GM21737 (cell line): ENCODE results near the gene ZNF417.
"Not testable (repeated sequence)": the region's sequence is repeated elsewhere in the genome, so short reads cannot be mapped to it uniquely, and the experiment has no call there.

Experiments used
- ATAC-seq: cut with Tn5 transposase; IDR thresholded peaks from one replicate; pipeline ENCODE4 v1.9.1; 2021; ENCODE audit warnings: mild to moderate bottlenecking, moderate library complexity; ENCODE audit not compliant: unreplicated experiment

The ZNF417 gene

DNA sequence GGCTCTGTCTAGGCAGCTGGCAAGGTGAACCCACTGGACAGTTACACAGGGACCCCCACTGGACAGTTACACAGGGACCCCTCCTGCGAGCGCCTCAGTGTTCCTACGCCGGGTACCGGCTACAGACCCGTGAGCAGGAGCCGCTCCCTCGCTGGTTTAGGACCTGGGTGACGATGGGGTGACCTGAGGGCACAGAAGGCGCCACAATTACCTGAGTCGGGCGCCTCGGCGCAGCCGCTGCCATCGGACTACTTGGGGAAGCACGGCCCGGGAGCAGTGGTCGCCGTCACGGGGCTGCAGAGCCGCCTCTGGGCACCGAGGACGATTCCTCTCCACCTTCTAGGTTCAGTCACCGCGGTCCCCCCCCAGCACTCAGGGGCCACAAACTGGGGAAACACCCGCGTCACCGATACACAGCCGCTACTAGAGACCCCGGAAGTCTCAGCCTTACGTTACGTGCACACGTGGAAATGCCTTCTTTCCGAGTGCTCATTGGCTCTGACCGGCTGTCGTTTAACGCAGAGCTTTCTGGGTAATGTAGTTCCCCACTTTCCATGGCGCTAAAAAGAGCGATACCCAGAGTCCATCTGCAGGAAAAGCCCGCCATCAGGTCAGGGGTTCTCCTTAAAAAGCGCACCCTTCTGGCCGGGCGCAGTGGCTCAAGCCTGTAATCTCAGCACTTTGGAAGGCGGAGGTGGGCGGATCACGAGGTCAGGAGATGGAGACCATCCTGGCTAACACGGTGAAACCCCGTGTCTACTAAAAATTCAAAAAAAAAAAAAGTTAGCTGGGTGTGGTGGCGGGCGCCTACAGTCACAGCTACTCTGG, at the start of gene ZNF417:
Gene ZNF417, minus strand, starts transcription at position 425 of the 828 bp plus-strand sequence. Its CDS starts 181 bp downstream, at position 244.
- ATAC-seq = peak; percentile 98

DNA sequence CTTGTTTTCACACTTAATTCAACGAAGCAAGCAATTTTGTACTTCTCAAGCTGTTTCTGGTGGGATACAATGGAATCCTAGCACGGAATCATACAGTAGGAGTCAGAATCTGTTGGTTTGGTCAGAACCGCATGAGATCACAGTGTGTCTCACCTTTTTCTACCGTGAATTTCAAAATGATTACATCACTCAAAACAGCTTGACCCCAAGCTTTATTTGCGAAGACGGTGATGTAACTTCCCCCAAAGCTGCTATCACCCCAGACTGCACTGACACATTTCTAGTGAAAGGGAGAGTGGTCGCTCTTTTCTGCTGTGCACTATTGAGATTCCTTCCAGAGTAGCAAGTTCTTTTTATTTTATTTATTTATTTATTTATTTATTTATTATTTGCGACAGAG, 48.4 kb upstream of the ZNF417 start:
- no peak for ATAC-seq

DNA sequence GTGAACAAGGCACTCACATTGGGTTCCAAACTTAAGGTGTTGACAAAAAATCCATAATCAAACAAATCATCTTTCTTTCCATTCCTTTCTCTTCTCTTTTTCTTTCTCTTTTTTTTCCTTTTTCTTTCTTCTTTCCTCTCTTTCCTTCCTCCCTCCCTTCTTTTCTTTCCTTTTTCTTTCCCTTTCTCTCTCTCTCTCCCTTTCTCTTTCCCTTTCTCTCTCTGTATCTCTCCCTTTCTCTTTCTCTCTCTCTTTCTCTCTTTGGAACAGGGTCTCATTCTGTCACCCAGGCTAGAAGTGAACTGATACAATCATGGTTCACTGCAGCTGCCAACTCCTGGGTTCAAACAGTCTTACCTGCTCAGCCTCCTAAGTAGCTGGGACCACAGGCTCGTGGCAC, 45.4 kb upstream of the ZNF417 start:
- ATAC-seq = no peak

DNA sequence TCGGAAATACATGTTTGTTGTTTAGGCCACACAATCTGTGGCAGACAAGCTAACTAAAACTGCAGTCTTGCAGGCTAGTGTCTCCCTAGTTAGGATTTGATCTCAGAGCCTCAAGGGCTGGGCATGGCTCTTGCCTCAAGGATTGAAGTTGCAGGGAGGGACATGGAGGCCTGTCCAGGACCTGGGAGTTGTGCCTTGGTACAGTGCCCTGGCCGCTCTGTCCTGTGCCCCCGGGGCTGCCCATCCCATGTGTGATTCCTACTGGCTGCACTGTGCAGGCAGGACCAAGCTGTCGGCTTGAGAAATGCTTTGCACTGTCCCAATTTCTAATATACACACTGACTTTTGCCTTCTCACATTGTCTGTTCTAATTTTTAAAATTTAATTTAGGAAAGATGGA, 38.6 kb upstream of the ZNF417 start:
- no peak for ATAC-seq

DNA sequence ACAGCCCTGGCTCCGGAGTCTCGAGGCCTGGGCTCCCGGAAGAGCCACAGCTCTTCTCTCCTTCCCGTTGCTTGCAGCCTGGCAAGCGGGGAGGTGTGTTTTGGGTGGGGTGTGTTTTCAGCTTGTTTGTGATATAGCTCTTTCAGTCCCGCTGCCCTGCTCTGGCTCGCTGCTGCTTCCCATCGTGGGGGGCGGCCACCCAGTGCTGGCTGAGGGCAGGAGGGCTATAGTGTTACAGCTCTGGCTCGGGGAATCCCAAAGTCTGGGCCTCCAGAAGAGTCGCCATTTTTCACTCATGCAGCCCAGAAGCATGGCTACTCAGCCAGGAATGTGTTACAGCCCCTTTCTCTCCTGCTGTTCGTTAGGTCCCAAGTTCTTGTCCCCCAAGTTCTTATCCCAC, 33.3 kb upstream of the ZNF417 start:
- ATAC-seq = no peak

DNA sequence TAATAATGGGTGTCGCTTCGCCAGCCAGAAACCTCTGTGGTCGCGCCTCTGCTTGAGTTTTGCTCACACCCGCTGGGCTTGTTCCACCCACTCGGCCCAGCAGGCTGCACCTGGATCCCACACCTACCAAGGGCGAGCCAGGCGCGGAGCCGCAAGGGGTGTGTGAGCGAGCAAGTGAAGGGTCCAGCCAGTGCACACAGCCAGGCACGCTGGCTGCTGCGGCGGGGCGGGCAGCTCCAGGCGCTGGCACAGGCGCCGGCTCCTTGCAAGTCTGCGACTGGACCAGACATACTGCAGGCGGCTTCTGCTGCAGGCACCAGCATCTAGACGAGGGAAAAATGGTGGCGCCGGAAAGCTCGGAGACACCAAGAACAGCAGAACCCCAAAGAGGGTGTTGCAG, 32.9 kb upstream of the ZNF417 start:
- ATAC-seq = no peak

DNA sequence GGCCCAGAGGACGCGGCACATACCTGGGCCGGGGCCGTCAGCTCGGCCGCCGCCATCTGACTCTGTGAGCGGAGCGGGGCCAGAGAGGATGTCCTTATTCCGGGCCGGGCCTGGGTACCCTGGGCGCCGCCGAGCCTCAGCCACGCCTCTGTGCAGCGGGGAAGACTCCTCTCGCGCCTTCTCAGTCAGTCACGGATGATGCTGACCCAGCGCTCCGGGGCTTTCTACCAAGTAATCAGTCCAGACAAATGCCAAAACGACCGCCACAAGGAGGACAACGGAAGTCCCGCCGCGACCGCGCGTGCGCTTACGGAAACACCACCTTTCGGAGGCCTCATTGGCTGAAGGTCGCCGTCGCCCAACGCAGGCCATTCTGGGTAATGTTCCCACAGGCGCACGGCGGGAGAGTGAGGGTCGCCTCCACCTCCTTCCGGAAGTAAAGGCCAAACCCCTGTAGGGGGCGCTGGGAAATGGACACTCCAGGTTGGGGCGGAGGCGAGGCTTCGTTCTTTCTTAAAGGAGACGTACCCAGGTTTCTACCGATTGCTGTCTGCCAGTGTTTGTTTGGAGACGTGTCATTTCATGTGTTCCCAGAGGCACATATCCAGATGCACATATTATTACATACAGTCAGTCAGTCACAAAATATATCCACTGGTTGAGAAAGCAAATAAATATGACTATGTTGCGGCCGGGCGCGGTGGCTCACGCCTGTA, 31.2 kb upstream of the ZNF417 start, which contains the start of gene ZNF256:
Gene ZNF256, minus strand, starts transcription at position 288 of the 716 bp plus-strand sequence. Its CDS starts 232 bp downstream, at position 56.
- ATAC-seq = peak; percentile 92

DNA sequence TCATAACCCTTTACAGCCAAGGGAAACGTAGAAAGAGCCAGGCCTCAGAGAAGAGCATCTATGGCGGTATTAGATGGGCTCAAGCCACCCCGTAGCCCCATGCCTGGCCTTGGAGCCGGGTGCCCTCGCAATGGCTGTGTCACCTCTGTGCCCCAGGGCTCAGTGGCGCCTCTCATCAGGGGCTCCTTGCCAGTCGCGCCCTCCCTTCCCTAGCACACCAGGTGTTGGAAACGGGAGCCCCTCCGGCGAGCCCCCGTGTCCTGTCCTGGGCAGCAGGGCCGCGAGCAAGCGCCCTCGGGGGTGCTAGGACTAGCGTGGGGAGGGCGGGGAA, 30.7 kb upstream of the ZNF417 start:
- ATAC-seq = no peak

DNA sequence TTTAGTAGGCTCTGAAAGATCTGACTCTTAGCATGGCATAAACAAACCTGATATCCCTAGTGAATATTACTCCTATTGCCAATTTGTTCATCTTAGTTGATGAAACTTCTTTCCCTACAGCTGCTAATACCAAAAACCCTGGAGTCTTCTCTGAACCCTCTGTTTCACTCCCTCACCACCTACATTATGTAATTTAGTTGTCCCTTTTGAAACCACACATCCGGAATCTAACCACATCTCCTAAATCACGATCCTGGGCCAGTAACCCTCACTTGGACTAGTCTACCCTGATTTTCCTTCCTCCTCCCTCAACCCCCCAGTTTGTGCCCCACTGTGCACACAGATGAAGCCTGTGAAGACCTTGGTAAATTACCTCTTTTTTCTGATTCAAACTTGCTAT, 29.9 kb upstream of the ZNF417 start:
- no peak for ATAC-seq

DNA sequence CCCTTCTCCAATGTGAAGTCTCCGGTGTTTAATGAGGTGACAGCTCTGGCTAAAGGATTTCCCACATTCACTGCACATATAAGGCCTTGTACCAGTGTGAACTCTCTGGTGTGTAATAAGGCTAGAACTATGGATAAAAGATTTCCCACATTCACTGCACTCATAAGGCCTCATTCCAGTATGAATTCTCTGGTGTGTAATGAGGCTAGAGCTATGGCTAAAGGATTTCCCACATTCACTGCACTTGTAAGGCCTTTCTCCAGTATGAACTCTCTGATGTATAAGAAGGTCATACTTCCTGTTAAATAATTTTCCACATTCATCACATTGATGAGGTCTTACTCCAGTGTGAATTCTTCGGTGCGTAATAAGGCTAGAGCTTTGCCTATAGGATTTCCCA, 25.2 kb upstream of the ZNF417 start:
- no peak for ATAC-seq

DNA sequence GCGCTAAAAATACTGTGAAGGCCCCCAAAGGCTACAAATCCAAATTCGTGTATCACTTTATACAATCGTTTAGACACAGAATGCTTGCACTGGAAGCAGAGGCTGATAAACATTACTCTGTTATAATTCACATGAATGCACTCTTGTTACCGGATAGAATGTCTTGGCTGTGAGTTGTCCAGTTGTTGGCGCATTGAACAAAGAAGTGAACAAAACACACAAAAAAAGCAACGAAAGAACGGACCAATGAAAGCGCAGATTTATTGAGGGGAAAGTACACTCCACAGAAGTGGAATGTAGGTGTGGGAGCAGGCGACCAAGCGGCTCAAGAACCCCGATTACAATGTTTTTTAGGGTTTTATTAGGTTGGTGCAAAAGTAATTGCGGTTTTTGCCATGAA, 19.3 kb upstream of the ZNF417 start:
- ATAC-seq = no peak

DNA sequence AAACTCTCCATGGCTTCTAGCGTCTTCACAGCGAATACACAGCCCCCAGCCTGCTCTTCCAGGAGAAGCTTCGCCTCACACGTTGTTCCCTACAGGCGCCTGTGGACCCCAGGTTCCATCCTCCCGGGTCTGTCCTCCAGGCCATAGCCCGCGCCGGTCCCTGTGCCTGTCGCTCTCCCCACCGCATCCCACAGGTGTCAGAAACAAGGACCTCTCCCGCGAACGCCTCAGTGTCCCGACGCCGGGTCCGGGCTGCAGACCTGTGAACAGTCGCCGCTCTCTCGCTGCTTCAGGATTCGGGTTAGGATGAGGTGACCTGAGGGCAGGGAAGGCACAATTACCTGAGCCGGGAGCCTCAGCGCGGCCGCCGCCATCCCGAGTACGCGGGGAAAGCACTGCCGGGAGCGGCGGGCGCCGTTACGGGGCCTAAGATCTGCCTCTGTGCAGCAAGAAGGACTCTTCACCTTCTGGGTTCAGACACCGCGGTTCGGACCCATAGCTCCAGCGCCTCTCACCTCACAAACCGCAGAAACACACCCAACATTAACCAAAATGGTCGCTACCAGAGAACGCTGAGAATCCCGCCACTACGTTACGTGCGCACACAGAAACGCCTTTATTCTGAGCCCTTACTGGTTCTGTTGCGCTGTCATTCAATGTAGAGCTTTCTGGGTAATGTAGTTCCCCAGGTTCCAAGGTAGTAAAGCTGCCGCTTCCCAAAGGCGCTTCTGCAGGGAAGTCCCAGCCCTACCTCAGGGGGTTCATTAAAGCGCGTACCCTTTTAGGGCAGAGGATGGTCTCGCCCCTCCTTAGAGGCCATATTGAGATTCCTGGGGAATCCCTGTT, 18.7 kb upstream of the ZNF417 start, which contains the start of gene ZNF418:
Gene ZNF418, minus strand, starts transcription at position 583 of the 846 bp plus-strand sequence. CDS start 1,580 bp downstream, outside the sequence.
- ATAC-seq = no peak

DNA sequence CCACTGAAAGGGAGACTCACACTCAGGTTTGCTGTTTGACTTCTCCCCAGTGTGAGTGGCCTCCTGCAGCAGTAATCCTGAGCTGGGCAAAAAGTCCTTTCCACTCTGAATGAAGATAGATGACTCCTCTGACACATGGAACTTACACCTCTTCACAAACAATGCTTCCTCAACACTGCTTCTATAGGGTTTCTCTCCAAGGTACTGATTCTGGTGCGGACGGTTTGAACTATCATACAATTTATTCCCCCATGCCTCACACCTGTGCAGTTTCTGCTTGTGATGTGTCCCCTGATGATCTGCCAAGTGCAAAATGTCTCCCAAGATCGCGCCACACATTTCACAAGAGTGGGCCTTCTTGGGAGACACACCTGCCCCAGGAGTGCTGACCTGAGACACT, 11.2 kb upstream of the ZNF417 start:
- no peak for ATAC-seq

DNA sequence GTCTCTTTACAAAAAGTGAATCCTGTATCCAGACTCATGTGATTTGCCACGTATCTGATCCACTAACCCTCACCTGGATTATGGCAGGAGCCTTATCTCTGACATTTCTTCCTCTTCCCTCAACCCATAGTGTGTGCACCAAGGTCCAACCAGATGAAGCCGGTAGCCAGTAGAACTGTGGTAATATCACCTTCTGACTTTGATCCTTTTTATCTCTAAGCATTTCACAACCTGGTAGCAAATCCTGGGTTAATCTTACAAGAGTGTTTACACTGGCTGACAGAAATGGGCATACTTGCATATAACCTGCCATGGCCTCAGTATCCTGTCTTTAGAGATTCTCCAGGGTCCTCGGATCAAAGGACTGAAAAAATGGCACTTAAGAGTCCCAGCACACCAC, 1.9 kb downstream of the ZNF417 start:
- no peak for ATAC-seq

DNA sequence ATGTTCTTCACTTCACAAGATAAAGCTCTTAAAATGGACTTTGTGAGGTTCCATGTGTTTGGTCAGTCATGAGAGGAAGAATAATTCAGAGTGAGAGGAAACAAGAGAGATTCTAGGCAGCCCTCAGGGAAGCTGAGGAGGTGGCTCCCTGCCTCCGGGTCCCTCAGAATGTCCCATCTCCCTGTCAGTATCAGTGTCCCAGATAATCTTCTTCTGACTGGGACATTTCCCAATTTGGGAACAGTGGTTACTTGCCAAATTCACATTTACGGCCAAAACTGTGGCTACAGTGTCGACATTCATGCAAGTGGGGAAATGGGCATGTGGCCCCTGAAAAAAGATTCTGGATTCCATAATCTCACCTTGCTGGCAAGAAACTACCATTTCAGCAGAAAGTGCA, 9.0 kb downstream of the ZNF417 start:
- ATAC-seq = no peak

DNA sequence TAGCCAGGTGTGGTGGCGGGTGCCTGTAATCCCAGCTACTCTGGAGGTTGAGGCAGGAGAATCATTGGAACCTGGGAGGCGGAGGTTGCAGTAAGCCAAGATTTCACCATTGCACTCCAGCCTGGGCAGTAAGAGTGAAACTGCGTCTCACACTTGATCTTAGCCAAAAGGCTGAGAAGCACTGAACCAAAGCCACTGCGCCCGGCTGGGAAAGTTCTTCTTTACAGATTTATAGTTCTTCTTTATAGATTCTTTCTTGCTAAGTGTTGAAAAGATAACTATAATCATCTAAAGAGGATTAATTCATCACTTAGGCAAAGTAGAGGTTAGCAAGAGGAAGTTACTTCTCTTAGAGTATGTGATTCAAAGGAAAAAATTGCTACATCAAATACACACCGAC, 11.1 kb downstream of the ZNF417 start:
- ATAC-seq = no peak

DNA sequence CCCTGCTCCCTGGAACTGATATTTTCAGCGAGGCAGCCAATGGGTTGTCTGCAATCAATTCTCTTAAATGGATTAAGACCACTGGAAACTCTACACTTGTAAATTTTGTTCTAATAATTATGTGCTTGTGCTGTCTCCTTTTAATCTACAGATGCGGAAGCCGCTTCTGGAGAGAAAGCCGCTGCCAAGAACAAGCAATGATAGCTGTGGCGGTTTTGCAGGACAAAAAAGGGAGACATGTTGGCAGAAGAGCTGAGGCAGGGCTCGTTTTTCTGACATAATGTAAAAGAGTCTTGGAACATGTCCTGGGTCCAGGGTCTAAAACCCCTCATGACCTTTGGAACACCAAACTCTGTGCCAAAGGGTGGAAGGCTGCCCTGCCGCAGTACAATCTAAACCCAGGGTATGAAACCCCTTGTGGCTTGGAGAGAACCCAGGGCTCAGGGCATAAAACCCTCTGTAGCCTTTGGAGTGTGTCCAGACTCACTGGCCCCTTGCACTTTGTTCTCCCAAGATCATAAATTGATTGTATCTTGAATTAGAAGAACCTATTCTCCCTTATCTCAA, 12.7 kb downstream of the ZNF417 start:
- no peak for ATAC-seq

DNA sequence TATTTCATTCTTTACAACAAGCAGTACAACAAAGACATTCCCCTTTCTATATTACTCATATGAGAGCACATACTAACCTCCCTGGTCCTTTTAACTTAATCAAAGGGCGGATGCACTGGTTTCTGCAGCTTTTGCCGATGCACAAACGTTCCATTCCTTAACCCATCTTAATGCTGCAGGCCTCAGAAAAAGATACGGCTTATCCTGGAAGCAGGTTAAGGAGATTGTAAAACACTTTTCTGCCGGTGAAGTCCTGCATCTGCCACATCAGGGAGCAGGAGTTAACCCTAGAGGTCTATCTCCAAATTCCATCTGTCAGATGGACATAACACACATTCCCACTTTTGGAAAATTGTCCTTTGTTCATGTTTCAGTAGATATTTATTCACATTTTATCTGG, 16.1 kb downstream of the ZNF417 start:
- ATAC-seq = no peak

DNA sequence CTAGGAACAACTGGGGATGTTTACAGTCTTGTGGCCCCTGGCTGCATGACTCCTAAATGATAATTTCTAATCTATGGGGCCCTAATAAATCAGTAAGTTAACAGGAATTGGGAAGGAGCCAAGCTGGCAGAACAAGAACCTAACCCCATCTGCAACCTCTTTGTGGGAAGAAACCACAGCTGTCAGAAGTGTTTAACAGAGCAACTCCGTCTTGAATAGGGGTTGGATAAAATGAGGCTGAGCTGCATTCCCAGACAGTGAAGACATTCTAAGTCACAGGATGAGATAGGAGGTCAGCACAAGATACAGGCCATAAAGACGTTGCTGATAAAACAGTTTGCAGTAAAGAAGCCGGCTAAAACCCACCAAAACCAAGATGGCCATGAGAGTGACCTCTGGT, 25.7 kb downstream of the ZNF417 start:
- not testable (repeated sequence) for ATAC-seq

DNA sequence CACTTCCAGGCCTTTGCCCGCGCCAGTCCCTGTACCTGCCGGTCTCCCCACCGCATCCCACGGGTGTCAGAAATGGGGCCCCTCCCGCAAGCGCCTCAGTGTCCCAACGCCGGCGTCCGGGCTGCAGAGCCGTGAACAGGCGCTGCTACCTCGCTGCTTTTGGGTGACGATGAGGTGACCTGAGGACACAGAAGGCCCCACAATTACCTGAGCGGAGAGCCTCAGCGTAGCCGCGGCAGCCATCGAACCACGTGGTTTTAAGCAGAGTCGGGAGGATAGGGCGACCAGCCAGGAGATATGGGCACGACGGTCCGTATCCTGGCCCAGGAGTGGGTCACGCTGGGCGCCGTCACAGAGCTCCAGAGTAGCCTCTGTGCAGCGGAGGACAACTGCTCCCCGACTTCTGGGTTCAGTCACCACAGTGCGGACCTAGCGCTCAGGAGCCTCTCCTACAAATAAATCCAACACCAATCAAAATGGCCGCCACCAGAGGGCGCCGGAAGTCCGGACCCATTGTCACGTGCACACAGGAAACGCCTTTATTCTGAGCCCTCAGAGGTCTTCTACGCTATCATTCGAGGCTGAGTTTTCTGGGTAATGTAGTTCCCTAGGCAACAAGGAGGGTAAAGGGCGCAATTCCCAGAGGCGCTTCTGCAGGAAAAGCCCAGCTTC, 27.7 kb downstream of the ZNF417 start, which contains the start of gene ZNF814:
Gene ZNF814, minus strand, starts transcription at position 478 of the 672 bp plus-strand sequence. Its CDS starts 235 bp downstream, at position 243.
- peak; percentile 72 for ATAC-seq
